Adrenal gland (tissue), 5 donors: Measurements from ENCODE around the gene SYNE1.

Source experiments
- CTCF ChIP-seq, 6 experiments: fragments of 450-650 bp in 4 of 6; fragments of 200-600 bp in 2 of 6; sonication (generic) in 1 of 6; IDR thresholded peaks; 1 replicate in 5 of 6; 2 replicates in 1 of 6; pipeline versions ENCODE4 v1.5.1 to v1.8.0; 2016 to 2021; ENCODE audit warnings: antibody characterized with exemption in 6 of 6, mild to moderate bottlenecking in 2 of 6, moderate library complexity in 1 of 6
- POLR2A ChIP-seq, 2 donors: fragments of 450-650 bp; IDR thresholded peaks; one replicate each; pipeline ENCODE4 v1.6.1; 2017; ENCODE audit warnings: antibody characterized with exemption in 2 of 2, mild to moderate bottlenecking in 2 of 2, moderate library complexity in 1 of 2
- donor health status: DM: no; HTN: no; CAD: no.

- TF ChIP-seq CTCF (IDR thresholded peaks at IDR 0.05) (no peak), POLR2A (IDR thresholded peaks at IDR 0.05) (no peak)
Measured at GRCh38 chr6:152087701-152088100, 549.5 kb downstream of the SYNE1 start.
